DOHH2 (cell line): Measurements from ENCODE around the gene TMEM266.

ENCODE experiments used
- H3F3A ChIP-seq: fragments of 200-600 bp; sonication (generic), shearing (Covaris generic); 2 replicates; pipeline ENCODE4 v1.6.0; 2016; ENCODE audit warnings: antibody characterized with exemption, mild to moderate bottlenecking; ENCODE audit not compliant: control insufficient read depth, insufficient read depth
- H3K27ac ChIP-seq: fragments of 200-600 bp; sonication (generic); 2 replicates; pipeline ENCODE4 v1.5.1; 2014; ENCODE audit warnings: low read depth, mild to moderate bottlenecking, low read length, moderate library complexity
- H3K27me3 ChIP-seq: fragments of 200-600 bp; sonication (generic); 2 replicates; pipeline ENCODE4 v1.6.1; 2014; ENCODE audit warnings: mild to moderate bottlenecking, low read length, mixed read lengths; ENCODE audit not compliant: control insufficient read depth
- H3K36me3 ChIP-seq: fragments of 200-600 bp; sonication (generic); 2 replicates; pipeline ENCODE4 v1.6.1; 2014; ENCODE audit warnings: mild to moderate bottlenecking, low read length, moderate library complexity, mixed read lengths; ENCODE audit not compliant: control insufficient read depth
- H3K4me1 ChIP-seq: fragments of 200-600 bp; sonication (generic); 2 replicates; pipeline ENCODE4 v1.6.1; 2014; ENCODE audit warnings: mild to moderate bottlenecking, low read length, mixed read lengths; ENCODE audit not compliant: control insufficient read depth
- H3K4me2 ChIP-seq: fragments of 200-600 bp; sonication (generic); 2 replicates; pipeline ENCODE4 v1.6.0; 2014; ENCODE audit warnings: mild to moderate bottlenecking, low read length, moderate library complexity
- H3K4me3 ChIP-seq: fragments of 200-600 bp; sonication (generic); 2 replicates; pipeline ENCODE4 v1.5.1; 2014; ENCODE audit warnings: mild to moderate bottlenecking, low read length, mixed read lengths
- H3K79me2 ChIP-seq: fragments of 200-600 bp; sonication (generic); 2 replicates; pipeline ENCODE4 v1.6.1; 2014; ENCODE audit warnings: mild to moderate bottlenecking, low read length, mixed read lengths; ENCODE audit not compliant: control insufficient read depth
- H3K9me2 ChIP-seq: fragments of 200-600 bp; sonication (generic); replicated peaks from 2 replicates; pipeline ENCODE4 v1.6.1; 2014; ENCODE audit warnings: mild to moderate bottlenecking, low read length, mixed read lengths; ENCODE audit not compliant: control insufficient read depth
- H3K9me3 ChIP-seq: fragments of 200-600 bp; sonication (generic); 2 replicates; pipeline ENCODE4 v1.6.1; 2014; ENCODE audit warnings: antibody characterized with exemption, low read length, mixed read lengths; ENCODE audit not compliant: control insufficient read depth, insufficient read depth
- H4K20me1 ChIP-seq: fragments of 200-600 bp; sonication (generic); 2 replicates; pipeline ENCODE4 v1.6.0; 2014; ENCODE audit warnings: low read depth, mild to moderate bottlenecking, antibody characterized with exemption, low read length, moderate library complexity; ENCODE audit not compliant: control insufficient read depth, insufficient read depth
- EZH2phosphoT487 ChIP-seq: fragments of 200-600 bp; sonication (generic); IDR thresholded peaks from 2 replicates; pipeline ENCODE4 v1.6.1; 2017; ENCODE audit warnings: borderline replicate concordance, mild to moderate bottlenecking, antibody characterized with exemption, low read length, moderate library complexity, mixed read lengths
- TF ChIP-seq, protein P1 (sequence below): fragments of 200-600 bp; sonication (generic); IDR thresholded peaks from one replicate; pipeline ENCODE4 v1.5.1; 2014; ENCODE audit warnings: antibody characterized with exemption, mild to moderate bottlenecking, low read depth, low read length; ENCODE audit not compliant: poor library complexity, severe bottlenecking

The TMEM266 gene

DNA sequence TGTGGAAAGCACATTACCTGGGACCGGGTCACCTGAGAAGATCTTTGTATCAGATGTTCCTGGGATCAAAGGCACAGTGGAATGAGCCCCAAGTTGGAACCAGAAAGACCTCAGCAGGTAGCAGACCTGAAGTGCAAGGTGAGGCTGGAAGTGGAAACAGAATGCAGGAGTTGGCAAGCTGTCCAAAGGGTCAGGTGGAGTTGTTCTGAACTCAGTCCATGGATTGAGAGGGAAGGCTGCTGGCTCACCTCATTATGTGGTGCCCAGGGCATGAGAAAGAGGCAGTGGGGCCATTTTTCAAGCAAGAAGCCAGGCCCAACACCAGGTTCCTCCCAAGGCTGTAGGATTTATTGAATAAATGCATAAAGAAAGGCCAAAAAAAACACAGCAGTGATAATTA is 49.3 kb downstream of the TMEM266 start:
- Histone ChIP-seq H4K20me1 (no peaks in the 10 kb centered on the region), H3K27ac (no peak overlapping the region), H3K4me1 (no peaks in the 10 kb centered on the region), H3K9me3 (no peaks in the 10 kb centered on the region), H3K4me3 (no peak overlapping the region), H3K27me3 (no peaks in the 10 kb centered on the region), H3F3A (no peaks in the 10 kb centered on the region), H3K9me2 (no peaks in the 10 kb centered on the region), H3K36me3 (no peaks in the 10 kb centered on the region), H3K79me2 (no peaks in the 10 kb centered on the region), H3K4me2 (no peak overlapping the region)
- TF ChIP-seq, protein P1, sequence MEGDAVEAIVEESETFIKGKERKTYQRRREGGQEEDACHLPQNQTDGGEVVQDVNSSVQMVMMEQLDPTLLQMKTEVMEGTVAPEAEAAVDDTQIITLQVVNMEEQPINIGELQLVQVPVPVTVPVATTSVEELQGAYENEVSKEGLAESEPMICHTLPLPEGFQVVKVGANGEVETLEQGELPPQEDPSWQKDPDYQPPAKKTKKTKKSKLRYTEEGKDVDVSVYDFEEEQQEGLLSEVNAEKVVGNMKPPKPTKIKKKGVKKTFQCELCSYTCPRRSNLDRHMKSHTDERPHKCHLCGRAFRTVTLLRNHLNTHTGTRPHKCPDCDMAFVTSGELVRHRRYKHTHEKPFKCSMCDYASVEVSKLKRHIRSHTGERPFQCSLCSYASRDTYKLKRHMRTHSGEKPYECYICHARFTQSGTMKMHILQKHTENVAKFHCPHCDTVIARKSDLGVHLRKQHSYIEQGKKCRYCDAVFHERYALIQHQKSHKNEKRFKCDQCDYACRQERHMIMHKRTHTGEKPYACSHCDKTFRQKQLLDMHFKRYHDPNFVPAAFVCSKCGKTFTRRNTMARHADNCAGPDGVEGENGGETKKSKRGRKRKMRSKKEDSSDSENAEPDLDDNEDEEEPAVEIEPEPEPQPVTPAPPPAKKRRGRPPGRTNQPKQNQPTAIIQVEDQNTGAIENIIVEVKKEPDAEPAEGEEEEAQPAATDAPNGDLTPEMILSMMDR, result no peak
- TF ChIP-seq EZH2phosphoT487, result no peak

DNA sequence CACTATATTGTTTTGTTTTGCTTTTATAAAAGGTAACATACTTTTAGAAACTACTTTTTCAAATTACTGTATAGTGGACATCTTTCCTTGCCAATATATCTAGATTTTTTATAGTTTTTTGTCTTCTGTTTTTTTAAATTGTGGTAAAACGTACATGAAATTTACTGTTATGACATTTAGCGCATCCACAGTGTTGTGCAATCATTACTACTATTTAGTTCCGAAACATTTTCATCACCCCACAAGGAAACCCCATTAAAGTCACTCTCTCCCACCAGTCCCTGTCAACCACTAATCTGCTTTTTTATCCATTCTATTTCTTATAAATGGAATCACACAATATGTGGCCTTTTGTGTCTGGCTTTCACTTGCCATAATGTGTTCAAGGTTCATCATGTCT is 54.8 kb downstream of the TMEM266 start:
- no peak overlapping the region for H3K4me3 ChIP-seq
- no peak overlapping the region for H3K27ac ChIP-seq
- H3K4me1 ChIP-seq, result no peaks in the 10 kb centered on the region
- H3K79me2 ChIP-seq, result no peaks in the 10 kb centered on the region
- H3K4me2 ChIP-seq, result no peak overlapping the region
- no peaks in the 10 kb centered on the region for H3K9me3 ChIP-seq
- no peaks in the 10 kb centered on the region for H3K9me2 ChIP-seq
- TF ChIP-seq, protein P1, result no peak
- no peak for TF ChIP-seq EZH2phosphoT487
- no peaks in the 10 kb centered on the region for H3F3A ChIP-seq
- no peaks in the 10 kb centered on the region for H3K36me3 ChIP-seq
- H3K27me3 ChIP-seq, result no peaks in the 10 kb centered on the region
- H4K20me1 ChIP-seq, result no peaks in the 10 kb centered on the region

DNA sequence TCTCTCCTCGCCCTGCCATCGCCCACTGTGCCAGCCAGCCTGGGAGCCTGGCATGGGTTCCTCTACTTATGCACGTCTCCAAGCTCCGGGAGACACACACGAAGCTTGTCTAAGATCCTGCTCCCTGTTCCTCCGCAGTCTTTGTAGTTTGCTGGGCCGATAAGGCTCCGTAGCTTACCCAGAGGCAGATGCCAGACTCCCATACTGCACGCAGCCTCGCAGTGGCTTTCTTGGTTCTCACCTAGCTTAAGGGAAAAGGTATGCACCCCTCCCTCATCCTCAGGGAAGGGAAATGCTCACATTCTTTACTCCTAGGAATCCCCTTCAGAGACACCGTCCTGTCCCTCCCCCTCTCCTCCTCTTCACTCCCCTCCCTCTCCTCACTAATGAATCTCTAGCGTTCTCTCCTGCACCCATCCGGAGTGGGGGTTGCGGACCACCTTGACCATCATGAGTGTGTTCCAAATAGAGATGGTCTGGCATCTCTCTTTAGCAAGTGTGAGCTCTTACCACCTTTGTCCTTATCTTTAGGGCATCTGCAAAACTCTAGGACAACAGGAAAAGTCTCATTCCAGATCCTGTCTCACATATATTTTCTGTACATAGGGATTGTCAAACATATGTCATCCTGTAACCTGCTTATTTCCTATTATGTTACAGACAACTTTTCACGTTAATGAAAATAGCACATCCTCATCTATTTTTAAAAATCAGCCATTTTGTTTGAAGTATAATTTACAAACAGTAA is 56.5 kb downstream of the TMEM266 start:
- H3K9me3 ChIP-seq, result no peaks in the 10 kb centered on the region
- no peaks in the 10 kb centered on the region for H3K27me3 ChIP-seq
- H3K27ac ChIP-seq, result no peak overlapping the region
- no peaks in the 10 kb centered on the region for H3K36me3 ChIP-seq
- no peak overlapping the region for H3K4me2 ChIP-seq
- H3K9me2 ChIP-seq, result no peaks in the 10 kb centered on the region
- H3K79me2 ChIP-seq, result no peaks in the 10 kb centered on the region
- TF ChIP-seq, protein P1, result no peak
- TF ChIP-seq EZH2phosphoT487, result no peak
- H3K4me3 ChIP-seq, result no peak overlapping the region
- no peaks in the 10 kb centered on the region for H4K20me1 ChIP-seq
- no peaks in the 10 kb centered on the region for H3K4me1 ChIP-seq
- H3F3A ChIP-seq, result no peaks in the 10 kb centered on the region
